Transverse colon (tissue), 3 donors: ENCODE data around the gene ENTHD1.

Source experiments
- CTCF ChIP-seq, 5 experiments: fragments of 200-600 bp in 3 of 5; fragments of 450-650 bp in 2 of 5; sonication (generic) in 3 of 5; IDR thresholded peaks; 1 replicate in 2 of 5; 2 replicates in 3 of 5; pipeline ENCODE4 v1.5.1; 2016 to 2017; ENCODE audit warnings: antibody characterized with exemption in 5 of 5, inconsistent platforms in 3 of 5, mild to moderate bottlenecking in 2 of 5, moderate library complexity in 1 of 5
- EP300 ChIP-seq: sonication (generic); formaldehyde crosslinking; IDR thresholded peaks from one replicate; pipeline ENCODE4 v1.6.1; 2017; ENCODE audit warnings: antibody characterized with exemption, low read depth
- POLR2A ChIP-seq: fragments of 450-650 bp; IDR thresholded peaks from one replicate; pipeline ENCODE4 v1.6.1; 2016; ENCODE audit warnings: antibody characterized with exemption, mild to moderate bottlenecking, moderate library complexity

GRCh38 chr22:39773976-39774539, 119.5 kb downstream of the ENTHD1 start:
- no peak for TF ChIP-seq CTCF (IDR thresholded peaks at IDR 0.05)
- TF ChIP-seq POLR2A = no peak
- TF ChIP-seq EP300 = no peak
